Vagina (tissue), 2 donors: ENCODE results near the gene CPLX4. TPM values are rescaled to one million over a fixed set of nuclear protein-coding genes. Genes with fewer than 3 reads are reported as not detected.
"Not testable (repeated sequence)": the region's sequence is repeated elsewhere in the genome, so short reads cannot be mapped to it uniquely, and the experiment has no call there.

Experiments
- DNase-seq, 2 donors: peaks; one replicate each; pipeline ENCODE4 v3.0.0-alpha.2; 2017; ENCODE audit errors: extremely low spot score in 2 of 2
- H3K27ac ChIP-seq: fragments of 200-600 bp; sonication (generic); one replicate; pipeline ENCODE4 v1.5.1; 2019
- H3K27me3 ChIP-seq: fragments of 200-600 bp; sonication (generic); one replicate; pipeline ENCODE4 v1.5.1; 2019
- H3K36me3 ChIP-seq, 2 donors: fragments of 200-600 bp; sonication (generic); one replicate each; pipeline ENCODE4 v1.5.1; 2017 to 2019
- H3K4me1 ChIP-seq: fragments of 200-600 bp; sonication (generic); one replicate; pipeline ENCODE4 v1.5.1; 2019
- H3K4me3 ChIP-seq, 2 donors: fragments of 200-600 bp; sonication (generic); 1 replicate in 1 of 2; 2 replicates in 1 of 2; pipeline ENCODE4 v1.5.1; 2016 to 2019
- H3K9me3 ChIP-seq: fragments of 200-600 bp; sonication (generic); one replicate; pipeline ENCODE4 v1.5.1; 2019
- CTCF ChIP-seq, 3 experiments: fragments of 450-650 bp in 2 of 3; fragments of 200-600 bp in 1 of 3; sonication (generic) in 1 of 3; IDR thresholded peaks; one replicate each; pipeline ENCODE4 v1.5.1; 2017 to 2019; ENCODE audit warnings: antibody characterized with exemption in 3 of 3, mild to moderate bottlenecking in 2 of 3, moderate library complexity in 2 of 3
- POLR2A ChIP-seq, 2 donors: fragments of 450-650 bp; IDR thresholded peaks; one replicate each; pipeline ENCODE4 v1.6.1; 2017; ENCODE audit warnings: antibody characterized with exemption in 2 of 2, mild to moderate bottlenecking in 2 of 2, moderate library complexity in 2 of 2
- POLR2AphosphoS5 ChIP-seq, 2 donors: sonication (generic); formaldehyde crosslinking; IDR thresholded peaks; one replicate each; pipeline ENCODE4 v1.9.0; 2017; ENCODE audit warnings: antibody characterized with exemption in 2 of 2, mild to moderate bottlenecking in 2 of 2, low read depth in 1 of 2; ENCODE audit not compliant: insufficient read depth in 1 of 2
- intact Hi-C: fragments of 100-400 bp; cut with DNase I; formaldehyde crosslinking; loops from one replicate; pipeline ENCODE4 v1.15.1; 2023
- total RNA-seq: library from RNA; depleted of rRNA; stranded (reverse); fragments of >200 nt; gene quantifications from one replicate; pipeline ENCODE4 v1.2.3, GENCODE V29; 2016

CPLX4 gene
- total RNA-seq, 1 donor from 2014 or later, result not detected

GRCh38 chr18:59263661-59264060 is 54.8 kb downstream of the CPLX4 start:
- no peaks in the 10 kb centered on the region for H3K36me3 ChIP-seq
- intact Hi-C loops, result no loop called here
- H3K4me3 ChIP-seq, result no peak overlapping the region
- peaks cover 17% of the 10 kb centered on the region for H3K4me1 ChIP-seq
- H3K27me3 ChIP-seq, result peaks cover 16% of the 10 kb centered on the region
- no peaks in the 10 kb centered on the region for H3K9me3 ChIP-seq
- TF ChIP-seq CTCF (IDR thresholded peaks at IDR 0.05) (no peak), POLR2AphosphoS5 (IDR thresholded peaks at IDR 0.05; ENCODE audit: insufficient read depth in 1 of 2, low read depth in 1 of 2) (no peak), POLR2A (IDR thresholded peaks at IDR 0.05) (no peak)
- no peak overlapping the region for H3K27ac ChIP-seq
- DNase-seq, result no peak

DNA sequence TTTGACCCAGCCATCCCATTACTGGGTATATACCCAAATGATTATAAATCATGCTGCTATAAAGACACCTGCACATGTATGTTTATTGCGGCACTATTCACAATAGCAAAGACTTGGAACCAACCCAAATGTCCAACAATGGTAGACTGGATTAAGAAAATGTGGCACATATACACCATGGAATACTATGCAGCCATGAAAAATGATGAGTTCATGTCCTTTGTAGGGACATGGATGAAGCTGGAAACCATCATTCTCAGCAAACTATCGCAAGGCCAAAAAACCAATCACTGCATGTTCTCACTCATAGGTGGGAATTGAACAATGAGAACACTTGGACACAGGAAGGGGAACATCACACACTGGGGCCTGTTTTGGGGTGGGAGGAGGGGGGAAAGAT is 56.2 kb downstream of the CPLX4 start:
- Histone ChIP-seq H3K4me1 (peaks cover 13% of the 10 kb centered on the region), H3K27me3 (peaks cover 12% of the 10 kb centered on the region)
- H3K4me3 ChIP-seq, intact Hi-C loops, DNase-seq, H3K9me3 ChIP-seq, H3K27ac ChIP-seq, H3K36me3 ChIP-seq: not testable (repeated sequence)

DNA sequence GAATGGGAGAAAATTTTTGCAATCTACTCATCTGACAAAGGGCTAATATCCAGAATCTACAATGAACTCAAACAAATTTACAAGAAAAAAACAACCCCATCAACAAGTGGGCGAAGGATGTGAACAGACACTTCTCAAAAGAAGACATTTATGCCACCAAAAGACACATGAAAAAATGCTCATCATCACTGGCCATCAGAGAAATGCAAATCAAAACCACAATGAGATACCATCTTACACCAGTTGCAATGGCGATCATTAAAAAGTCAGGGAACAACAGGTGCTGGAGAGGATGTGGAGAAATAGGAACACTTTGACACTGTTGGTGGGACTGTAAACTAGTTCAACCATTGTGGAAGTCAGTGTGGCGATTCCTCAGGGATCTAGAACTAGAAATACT is 56.6 kb downstream of the CPLX4 start:
- H3K27ac ChIP-seq, H3K36me3 ChIP-seq, DNase-seq, intact Hi-C loops, H3K4me3 ChIP-seq, H3K9me3 ChIP-seq: not testable (repeated sequence)
- peaks cover 13% of the 10 kb centered on the region for H3K4me1 ChIP-seq
- H3K27me3 ChIP-seq, result peaks cover 12% of the 10 kb centered on the region

DNA sequence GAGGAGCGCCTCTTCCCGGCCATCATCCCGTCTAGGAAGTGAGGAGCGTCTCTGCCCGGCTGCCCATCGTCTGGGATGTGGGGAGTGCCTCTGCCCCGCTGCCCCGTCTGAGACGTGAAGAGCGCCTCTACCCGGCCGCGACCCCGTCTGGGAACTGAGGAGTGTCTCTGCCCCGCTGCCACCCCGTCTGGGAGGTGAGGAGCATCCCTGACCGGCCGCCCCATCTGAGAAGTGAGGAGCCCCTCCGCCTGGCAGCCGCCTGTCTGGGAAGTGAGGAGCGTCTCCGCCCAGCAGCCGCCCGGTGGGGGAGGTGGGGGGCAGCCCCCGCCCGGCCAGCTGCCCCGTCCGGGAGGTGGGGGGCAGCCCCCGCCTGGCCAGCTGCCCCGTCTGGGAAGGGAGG is 63.0 kb downstream of the CPLX4 start:
- H3K4me1 ChIP-seq, H3K27me3 ChIP-seq, H3K4me3 ChIP-seq, intact Hi-C loops, H3K36me3 ChIP-seq, H3K9me3 ChIP-seq, DNase-seq, H3K27ac ChIP-seq: not testable (repeated sequence)

- intact Hi-C loops, result no loop called here
- no peaks in the 10 kb centered on the region for H3K27me3 ChIP-seq
- no peaks in the 10 kb centered on the region for H3K9me3 ChIP-seq
- H3K4me1 ChIP-seq, result no peaks in the 10 kb centered on the region
- H3K4me3 ChIP-seq, result no peak overlapping the region
- no peaks in the 10 kb centered on the region for H3K36me3 ChIP-seq
- DNase-seq, result no peak
- TF ChIP-seq CTCF (IDR thresholded peaks at IDR 0.05), result peak in 1 of 3 experiments; percentile 32
- no peak for TF ChIP-seq POLR2A (IDR thresholded peaks at IDR 0.05)
- TF ChIP-seq POLR2AphosphoS5 (IDR thresholded peaks at IDR 0.05; ENCODE audit: insufficient read depth in 1 of 2, low read depth in 1 of 2), result no peak
- no peak overlapping the region for H3K27ac ChIP-seq
Measured at GRCh38 chr18:59249199-59249774, 69.2 kb downstream of the CPLX4 start.

GRCh38 chr18:59246796-59247195 is 71.7 kb downstream of the CPLX4 start:
- no peak for DNase-seq
- H3K36me3 ChIP-seq, result no peaks in the 10 kb centered on the region
- no peaks in the 10 kb centered on the region for H3K9me3 ChIP-seq
- intact Hi-C loops, result no loop called here
- TF ChIP-seq CTCF (IDR thresholded peaks at IDR 0.05) (no peak), POLR2A (IDR thresholded peaks at IDR 0.05) (no peak), POLR2AphosphoS5 (IDR thresholded peaks at IDR 0.05; ENCODE audit: insufficient read depth in 1 of 2, low read depth in 1 of 2) (no peak)
- H3K27me3 ChIP-seq, result no peaks in the 10 kb centered on the region
- H3K4me3 ChIP-seq, result no peak overlapping the region
- H3K4me1 ChIP-seq, result no peaks in the 10 kb centered on the region
- H3K27ac ChIP-seq, result no peak overlapping the region

Other genes with a start within 250 kb of the CPLX4 start
- 9.1 TPM for gene SEC11C, start 178.8 kb downstream of the CPLX4 start, total RNA-seq
- not detected for gene GRP, start 98.5 kb downstream of the CPLX4 start, total RNA-seq
- gene RAX, start 45.2 kb downstream of the CPLX4 start, total RNA-seq, result not detected
- gene LMAN1, start 40.6 kb upstream of the CPLX4 start, total RNA-seq, result 52.8 TPM